T-helper 1 cell treated with Interleukin-12 subunit alpha and Interleukin-12 subunit beta and Interleukin-4 antibody, amounts not matched to agents 30 ng/mL and 1 ng/mL, for 36 hours (primary cell): ENCODE data around the gene MYO1B. TPM values are rescaled to one million over a fixed set of nuclear protein-coding genes. Genes with fewer than 3 reads are reported as not detected.

Experiments
- intact Hi-C: fragments of 100-400 bp; cut with micrococcal nuclease; formaldehyde crosslinking; loops from one replicate; pipeline ENCODE4 v1.15.1; 2024
- total RNA-seq: library from RNA; stranded (reverse); gene quantifications from 2 replicates; pipeline ENCODE4 v1.2.3, GENCODE V29; 2022

Gene MYO1B
- total RNA-seq, 1 donor from 2014 or later: 17.6 TPM

DNA sequence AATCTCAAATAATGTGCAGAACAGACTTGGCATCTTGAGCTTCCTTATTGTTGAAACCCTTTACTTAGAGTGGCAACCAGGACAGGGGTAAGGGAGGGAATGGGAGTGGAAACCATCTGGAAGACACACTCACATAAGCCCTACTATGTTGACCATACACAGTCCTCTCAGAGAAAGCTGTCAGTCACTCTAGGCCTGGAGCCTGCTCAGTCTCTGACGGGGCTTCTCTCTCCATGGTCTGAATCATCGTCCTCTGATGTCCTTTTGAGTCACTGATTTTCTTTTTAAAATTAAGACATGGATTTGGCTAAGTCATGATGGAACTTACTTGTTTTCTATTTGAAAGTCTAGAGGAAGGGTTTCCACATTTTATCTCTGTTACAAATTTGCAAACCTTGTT lies 74.0 kb downstream of the MYO1B start:
- intact Hi-C loops: no loop called here

DNA sequence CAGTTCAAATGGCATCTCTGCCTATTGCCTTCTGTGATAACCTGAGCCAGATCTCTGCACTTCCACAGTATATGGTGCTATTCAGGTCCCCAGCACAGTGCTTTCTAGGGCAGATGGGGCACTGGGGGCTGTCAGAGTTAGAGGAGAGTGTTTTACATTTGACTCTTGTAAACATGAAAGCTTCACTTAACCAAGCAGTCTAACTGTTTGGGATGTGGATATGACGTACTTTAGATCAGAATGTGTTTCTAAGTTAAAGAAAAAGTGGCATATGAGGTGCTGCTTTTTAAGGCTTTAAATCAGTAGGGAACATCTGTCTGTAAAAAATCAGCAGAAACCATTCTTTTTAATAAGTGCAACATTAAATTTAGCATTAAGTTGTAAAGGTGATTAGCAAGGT lies 75.7 kb downstream of the MYO1B start:
- intact Hi-C loops: no loop called here

DNA sequence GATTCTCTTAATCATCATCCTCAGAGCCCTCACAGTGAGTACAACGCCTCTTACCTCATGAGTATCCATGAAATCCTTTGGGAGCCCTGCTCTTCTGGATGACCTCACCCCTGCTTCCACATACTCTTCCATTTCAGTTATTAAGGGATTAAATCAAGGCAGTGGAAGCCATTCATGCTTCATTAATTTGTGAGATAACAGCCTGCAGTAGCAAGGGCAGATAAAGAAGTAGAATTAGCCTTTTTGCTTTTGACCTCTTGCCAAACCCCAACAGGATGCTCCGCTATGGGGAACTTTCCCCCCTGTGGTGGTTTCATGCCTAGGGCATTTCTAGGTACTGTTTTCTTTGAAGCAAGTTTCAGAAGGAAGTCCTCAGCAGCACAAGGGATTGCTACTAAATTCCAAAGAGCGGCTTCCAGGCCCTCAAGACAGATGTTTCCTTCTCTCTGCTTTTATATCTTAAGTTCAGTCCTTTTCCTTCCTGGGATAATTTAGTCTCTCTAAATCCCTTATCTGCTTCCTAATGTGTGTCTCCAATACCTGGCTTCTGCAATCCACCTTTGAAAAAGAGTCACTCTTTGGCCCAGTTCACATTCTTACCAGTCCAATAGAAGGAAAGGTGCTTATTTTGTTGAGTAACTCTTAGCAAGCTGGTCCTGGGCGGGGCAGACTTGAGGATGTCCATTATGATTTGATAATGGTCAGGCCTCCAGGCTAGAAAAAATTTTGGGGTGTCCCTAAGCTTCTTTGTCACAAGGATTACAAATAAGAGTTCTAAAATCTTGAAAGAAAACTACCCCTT lies 76.9 kb downstream of the MYO1B start:
- intact Hi-C loops: no loop called here

DNA sequence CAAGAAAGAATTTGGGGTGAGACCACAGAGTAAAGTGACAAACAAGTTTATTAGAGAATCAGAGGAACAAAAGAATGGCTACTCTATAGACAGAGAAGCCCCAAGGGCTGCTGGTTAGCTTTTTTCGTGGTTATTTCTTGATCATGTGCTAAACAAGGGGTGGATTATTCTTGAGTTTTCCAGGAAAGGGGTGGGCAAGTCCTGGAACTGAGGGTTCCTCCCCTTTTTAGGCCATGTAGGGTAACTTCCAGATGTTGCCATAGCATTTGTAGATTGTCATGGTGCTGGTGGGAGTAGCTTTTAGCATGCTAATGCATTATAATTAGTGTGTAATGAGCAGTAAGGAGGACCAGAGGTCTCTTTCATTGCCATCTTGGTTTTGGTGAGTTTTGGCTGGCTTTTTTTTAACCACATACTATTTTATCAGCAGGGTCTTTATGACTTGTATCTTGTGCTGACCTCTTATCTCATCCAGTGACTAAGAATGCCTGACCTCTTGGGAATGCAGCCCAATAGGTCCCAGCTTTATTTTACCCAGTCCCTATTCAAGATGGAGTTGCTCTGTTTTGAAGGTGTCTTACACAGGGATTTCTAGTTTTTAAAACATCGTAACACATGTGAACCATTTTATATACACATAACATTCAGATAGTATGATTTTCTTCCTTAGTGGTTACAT lies 77.8 kb downstream of the MYO1B start:
- intact Hi-C loops: no loop called here

DNA sequence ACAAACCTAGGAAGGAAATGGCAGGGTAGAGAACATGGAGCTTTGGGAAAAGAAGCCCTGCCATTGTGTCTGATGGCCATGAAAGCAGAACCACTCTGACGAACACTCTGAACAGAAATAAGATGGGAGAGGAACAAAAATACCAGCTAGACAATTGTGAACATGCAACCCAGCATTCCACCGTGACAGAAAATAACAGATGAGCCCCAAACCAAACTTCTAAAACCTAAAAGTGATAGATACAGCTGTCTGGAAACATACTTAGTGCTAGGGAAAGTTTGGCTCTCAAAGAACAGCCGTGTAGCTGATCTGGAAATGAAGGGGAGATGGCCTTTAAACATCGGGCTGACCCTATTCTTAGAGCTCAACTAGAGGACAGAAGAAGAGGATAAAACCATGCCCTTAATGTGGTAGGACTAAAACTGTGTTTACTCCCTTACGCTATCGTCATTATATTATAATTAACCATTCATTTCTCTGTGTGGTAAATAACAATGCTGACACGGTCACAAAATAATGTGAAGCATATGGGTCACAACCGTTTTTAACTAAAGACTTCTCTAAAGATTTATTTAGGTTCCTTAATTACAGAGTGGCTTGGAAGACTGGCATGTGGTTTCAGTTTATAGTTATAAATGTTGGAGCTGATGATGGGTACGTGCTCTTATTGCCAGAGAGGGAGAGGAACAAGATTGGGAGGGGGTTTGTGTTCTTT lies 80.6 kb downstream of the MYO1B start:
- intact Hi-C loops: no loop called here

DNA sequence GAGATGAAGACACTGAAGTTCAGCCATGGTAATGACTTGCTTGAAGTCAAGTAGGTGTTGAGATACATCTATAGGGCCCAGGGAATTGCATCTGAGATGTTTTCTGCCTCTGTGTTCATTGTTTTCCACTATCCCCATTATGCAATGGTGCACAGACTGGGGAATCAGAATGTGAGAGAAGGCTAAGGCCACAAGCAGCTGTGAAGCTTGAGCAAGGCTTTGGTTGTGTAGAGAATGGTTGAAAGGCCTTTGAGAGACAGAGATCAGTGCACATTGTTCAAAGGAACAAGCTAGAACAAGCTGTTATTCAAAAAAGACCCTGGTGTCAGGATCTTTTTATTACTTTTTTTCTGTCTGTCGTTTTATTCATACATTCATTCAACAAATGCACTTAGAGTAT lies 82.3 kb downstream of the MYO1B start:
- intact Hi-C loops: no loop called here

DNA sequence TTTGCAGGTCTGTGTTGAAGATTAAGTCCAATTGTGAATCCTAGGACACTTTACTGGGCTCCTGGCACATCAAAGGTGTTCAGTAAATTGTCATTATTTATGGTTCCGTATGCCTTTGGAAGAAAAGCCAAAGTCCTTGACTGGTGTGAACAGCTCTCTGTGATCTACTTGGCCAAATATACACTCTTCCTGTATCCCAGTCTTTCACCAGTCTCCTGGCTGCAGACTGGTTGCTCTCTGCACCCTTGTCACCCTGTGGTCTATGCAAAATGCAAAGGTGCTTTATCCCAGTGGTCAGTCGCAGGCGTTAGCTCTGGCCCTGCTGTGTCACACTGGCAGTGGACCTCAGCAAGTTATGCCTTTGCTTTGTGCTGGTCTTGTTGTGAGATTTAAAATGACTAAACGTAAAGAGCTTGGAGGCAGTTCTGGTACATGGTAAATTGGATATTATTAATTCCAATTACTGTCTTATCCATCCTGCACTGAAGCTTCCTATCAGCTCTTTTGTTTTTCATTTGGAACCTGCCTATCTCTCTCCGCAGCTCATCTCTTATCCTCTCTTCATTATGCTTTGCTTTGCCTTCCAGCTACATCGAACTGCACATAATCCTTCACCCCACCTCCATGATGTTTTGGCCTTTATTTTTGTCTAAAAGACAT lies 83.1 kb downstream of the MYO1B start:
- intact Hi-C loops: no loop called here

DNA sequence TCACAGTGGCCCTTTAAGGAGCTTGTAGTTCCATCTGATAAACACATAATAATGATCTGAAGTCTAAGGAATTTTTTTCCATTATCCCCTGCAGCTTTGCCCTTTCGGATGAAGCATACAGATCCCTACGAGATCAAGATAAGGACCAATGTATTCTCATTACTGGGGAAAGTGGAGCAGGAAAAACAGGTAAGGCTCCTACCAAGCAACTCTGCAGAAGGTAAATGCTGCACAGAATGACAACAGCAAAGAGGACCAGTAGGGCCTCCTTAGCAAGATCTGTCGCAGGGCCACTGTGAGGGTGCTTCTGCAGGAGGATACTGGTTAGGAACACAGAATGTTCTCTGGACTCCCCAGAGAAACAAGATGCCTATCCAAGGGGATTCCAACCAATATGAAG lies 84.6 kb downstream of the MYO1B start:
- intact Hi-C loops: no loop called here

DNA sequence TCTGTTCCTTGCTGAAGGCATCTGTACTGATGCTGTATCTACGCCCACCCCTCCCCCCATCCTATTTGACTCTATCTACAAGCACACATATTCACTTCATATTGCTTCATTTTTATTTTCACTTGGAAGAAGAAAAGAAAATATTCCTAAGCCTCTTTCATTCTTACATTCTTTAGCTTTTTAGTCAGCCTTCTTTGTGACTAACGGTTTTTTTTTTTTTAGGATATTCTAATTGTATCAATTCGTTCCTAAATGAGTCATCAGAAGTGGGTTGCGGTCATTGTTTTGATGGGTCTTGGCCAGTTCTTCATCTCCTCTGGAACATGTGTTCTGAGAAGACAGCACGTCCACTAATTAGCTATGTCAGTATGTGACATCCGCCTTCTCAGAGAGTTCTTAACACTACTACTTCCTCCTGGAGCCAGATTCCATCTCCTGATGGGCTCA lies 88.7 kb downstream of the MYO1B start:
- intact Hi-C loops: no loop called here

DNA sequence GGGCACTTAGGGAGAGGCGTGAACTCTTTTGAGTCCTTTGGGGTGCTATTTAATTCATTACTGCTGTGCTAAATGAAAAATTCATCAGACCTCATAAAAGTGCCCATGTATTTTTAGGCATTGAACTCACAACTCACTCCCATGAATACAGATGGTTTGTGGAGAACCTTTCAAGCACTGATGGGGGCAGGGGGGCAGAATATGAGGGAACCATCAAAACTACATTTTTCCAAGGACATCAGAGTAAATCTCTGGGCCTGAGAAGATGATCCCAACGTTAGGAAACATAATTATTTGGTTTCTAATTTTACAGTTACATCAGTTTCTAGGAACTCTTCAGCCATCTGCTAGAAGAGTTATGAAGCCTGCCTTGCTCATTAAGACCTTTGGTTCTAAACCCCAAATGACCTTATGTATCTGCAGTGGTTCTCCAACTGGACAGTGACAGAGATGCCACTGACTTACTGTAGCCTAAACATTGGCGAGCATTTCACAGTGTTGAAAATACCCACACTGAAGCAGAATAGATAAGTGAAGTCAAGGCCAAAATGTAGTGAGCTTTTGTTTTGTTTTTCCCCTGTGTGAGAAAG lies 90.8 kb downstream of the MYO1B start:
- intact Hi-C loops: no loop called here

DNA sequence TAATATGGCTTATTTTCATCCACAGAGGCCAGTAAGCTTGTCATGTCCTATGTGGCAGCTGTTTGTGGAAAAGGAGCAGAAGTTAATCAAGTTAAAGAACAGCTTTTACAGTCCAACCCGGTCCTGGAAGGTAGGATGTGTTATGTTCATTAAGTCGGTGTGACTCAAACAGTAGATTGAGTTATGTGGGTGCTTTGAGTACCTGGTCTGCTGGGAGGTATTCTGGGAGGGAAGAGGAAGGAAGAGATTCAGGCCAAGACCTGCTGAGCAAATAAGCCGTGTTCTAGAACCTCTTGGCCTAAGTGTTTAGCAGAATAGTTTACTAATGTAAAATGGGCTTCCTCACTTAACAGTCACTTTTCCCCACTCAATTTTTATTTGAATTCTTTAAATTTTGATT lies 96.2 kb downstream of the MYO1B start:
- intact Hi-C loops: no loop called here

DNA sequence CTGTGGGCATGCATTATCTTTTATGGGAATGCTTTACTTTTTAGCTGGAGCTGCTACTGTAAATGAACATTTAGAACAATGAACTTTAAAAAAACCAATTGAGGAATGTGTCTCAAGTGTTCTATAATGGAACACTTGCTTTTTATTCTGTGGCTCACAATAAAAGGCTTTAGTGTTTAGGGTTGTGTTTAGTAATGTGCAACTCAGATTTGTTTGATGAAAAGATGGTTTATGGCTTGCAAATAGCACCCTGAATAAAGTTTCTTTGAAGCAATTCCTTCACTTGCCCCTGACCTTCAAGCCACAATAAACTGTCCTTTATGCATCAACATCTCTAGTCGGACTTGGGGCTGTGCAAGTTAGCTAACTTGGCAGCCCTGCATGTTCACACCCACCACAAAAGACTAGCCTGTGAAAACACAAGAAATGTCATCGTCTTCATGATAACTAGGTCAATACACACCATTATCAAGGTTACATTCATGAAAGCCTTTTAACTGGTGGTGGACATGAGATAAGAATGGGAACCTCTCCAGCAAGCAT lies 98.7 kb downstream of the MYO1B start:
- intact Hi-C loops: no loop called here

DNA sequence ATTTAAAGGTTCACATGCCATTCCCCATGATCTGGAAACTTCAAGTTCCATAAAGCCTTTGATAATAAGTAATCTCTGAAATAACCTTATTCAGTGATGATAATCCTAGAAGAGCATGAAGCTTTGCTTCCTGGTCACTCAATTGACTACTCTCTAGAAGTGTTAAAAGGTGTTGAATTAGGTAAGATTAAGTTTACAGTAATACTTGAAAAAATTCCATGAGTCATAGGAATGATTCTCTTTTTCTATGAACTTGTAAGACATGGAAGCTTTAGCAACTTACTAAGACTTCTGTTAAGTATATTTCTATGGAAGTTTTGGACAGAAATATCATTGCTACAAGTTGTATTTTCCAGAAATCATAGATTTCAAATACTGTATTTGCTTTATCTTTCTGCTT lies 100.6 kb downstream of the MYO1B start:
- intact Hi-C loops: no loop called here

DNA sequence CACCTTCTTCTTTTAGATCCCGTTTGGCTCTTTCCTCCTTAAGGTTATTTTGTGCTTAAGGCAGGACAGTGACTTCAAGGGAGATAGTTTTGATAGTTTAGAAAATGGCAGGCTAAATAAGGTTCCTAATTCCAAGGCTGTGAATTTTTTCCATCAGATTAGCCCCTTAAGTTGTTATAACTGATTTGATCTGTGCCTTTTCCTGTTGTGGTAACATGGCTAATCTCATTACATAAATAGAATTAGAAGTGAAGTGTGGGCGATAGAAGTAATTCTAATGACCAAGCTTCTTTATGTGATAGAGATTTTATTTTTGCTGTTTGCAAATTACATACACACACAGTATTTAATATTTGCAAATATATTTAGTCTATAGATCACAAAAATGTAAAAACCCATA lies 102.0 kb downstream of the MYO1B start:
- intact Hi-C loops: no loop called here

DNA sequence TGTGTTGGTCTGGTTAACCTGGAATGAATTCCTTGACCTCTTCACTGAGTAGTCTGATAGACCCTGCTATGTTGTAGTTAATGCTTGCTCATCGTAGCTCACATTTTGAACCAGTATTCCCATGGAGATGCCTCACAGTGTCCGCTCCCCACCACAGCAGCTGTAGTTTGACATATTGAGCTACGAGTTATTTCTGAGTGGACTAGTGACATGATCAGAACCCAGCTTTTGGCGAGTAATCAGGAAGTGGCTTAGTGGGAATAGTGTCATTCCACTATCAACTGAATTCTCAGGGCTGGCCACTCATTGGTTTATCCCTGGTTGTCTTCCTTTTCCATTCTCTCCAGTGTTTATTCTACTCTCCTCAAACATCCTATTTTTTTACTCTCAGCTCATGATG lies 102.7 kb downstream of the MYO1B start:
- intact Hi-C loops: no loop called here

DNA sequence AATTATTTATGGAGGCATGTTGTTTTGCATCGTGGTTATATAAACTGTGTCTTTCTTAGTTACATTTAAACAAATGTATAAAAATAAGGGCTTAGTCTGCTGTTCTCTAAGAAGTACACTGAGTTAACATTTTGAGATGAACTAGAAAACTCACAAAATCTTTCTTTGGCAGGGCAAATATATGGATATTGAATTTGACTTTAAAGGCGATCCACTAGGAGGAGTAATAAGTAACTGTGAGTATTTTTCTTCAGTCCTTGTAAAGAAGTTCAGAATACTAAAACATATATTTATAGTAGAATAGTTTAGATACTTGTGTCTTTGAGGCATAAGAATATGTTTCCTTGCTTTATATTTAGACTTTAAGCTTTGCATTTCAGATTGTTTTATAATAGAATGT lies 104.8 kb downstream of the MYO1B start:
- intact Hi-C loops: no loop called here

DNA sequence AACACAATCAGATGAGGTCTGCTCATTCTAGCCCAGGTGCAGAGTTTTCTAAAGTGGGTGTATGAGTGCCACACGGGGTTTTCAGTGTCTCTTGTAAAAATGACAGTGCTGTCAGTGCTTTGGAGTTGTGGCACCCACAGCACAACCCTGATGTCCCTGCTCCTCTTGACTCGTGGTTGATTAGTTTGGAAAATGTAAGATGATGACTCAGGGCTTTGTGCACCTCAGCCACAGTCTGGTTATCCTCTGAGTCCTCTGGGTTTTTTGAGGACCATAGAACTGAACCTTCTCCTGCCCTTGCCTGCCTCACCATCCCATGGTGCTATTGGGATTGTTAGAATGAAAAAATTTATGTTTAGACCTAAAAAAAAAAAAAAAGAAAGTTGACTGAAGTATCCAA lies 105.6 kb downstream of the MYO1B start:
- intact Hi-C loops: no loop called here

DNA sequence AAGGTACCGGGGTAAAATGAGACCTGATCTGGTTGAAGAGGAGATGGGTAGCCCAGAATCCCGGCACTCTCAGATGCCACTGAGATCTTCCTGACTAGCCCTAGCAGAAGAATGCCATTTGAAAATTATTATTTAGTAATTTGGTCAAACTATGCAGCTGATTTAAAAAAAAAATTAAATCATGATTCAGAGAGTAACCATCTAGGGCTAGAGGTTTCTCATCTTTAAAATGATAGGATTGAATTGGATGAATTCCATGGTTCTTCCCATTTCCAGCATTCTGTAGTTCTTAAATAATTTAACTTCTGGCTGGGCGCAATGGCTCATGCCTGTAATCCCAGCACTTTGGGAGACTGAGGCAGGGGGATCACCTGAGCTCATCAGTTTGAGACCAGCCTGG lies 106.1 kb downstream of the MYO1B start:
- intact Hi-C loops: no loop called here

DNA sequence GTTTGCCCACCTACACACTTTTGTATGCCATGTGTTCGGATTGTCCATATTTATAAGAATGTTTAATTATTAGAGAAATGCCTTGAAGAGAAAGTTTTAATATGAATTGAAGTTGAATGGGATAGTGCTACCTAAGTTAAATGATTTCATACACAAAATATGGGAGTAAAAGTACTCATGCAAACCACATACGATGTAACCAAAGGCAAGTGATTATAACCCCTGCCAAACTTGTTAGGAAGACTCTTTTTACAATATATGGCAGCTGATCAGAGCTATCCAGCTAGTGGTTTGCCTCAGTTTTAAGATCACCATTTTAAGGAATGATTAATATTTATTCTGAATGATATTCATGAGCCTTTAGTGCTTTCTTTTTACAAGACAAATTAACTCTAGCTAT lies 106.7 kb downstream of the MYO1B start:
- intact Hi-C loops: no loop called here

DNA sequence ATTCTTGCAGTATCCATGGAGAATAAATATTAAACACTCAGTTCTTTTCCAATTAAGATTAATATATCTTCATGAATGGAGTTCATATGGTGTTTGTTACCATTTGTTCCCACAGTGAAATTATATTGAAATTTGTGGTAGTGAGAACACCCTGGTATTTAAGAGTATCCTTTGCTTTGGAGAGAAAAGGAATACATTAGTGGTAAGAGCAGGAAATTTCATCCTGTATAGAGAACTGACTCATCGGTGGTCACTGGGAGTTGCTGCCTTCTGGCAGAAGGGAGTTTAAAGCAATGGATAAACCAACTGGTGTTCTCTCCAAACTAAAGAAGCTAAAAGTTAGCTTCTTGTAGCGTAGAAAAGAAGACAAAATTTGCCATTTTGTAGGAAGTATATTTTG lies 107.3 kb downstream of the MYO1B start:
- intact Hi-C loops: no loop called here

DNA sequence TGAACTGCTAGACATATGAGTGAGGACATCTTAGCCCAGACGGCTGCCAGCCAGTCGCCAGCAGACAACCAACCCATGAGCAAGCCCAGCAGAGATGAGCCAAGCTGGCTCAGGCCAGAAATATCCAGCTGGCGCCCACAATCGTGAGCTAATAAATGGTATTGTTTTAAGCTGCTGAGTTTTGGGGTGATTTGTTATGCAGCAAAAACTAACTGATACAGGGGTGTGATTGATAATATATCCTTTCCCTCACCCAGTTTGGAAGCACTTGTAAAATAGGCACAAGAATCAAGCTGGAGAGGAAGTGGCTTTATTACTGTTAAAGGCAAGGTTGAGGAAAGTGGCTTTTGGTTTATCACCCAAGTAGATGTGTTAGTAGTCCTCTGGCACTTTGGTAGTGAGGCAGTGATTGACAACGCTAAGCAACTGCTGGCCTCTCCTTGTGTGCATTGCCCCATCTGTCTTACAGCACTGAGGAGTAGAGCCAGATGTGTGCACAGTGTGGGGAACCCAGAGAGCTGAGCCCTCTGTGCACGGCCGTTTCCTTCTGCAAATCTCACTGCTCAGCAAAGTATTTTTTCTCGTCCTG lies 110.1 kb downstream of the MYO1B start:
- intact Hi-C loops: no loop called here
